DOHH2 (cell line): ENCODE data around the gene TMEM151B.
A peak's percentile ranks its signal among the peaks of the same experiment; 100 is the strongest.

Experiments
- H3F3A ChIP-seq: fragments of 200-600 bp; sonication (generic), shearing (Covaris generic); 2 replicates; pipeline ENCODE4 v1.6.0; 2016; ENCODE audit warnings: antibody characterized with exemption, mild to moderate bottlenecking; ENCODE audit not compliant: control insufficient read depth, insufficient read depth
- H3K27ac ChIP-seq: fragments of 200-600 bp; sonication (generic); 2 replicates; pipeline ENCODE4 v1.5.1; 2014; ENCODE audit warnings: low read depth, mild to moderate bottlenecking, low read length, moderate library complexity
- H3K27me3 ChIP-seq: fragments of 200-600 bp; sonication (generic); 2 replicates; pipeline ENCODE4 v1.6.1; 2014; ENCODE audit warnings: mild to moderate bottlenecking, low read length, mixed read lengths; ENCODE audit not compliant: control insufficient read depth
- H3K36me3 ChIP-seq: fragments of 200-600 bp; sonication (generic); 2 replicates; pipeline ENCODE4 v1.6.1; 2014; ENCODE audit warnings: mild to moderate bottlenecking, low read length, moderate library complexity, mixed read lengths; ENCODE audit not compliant: control insufficient read depth
- H3K4me1 ChIP-seq: fragments of 200-600 bp; sonication (generic); 2 replicates; pipeline ENCODE4 v1.6.1; 2014; ENCODE audit warnings: mild to moderate bottlenecking, low read length, mixed read lengths; ENCODE audit not compliant: control insufficient read depth
- H3K4me2 ChIP-seq: fragments of 200-600 bp; sonication (generic); 2 replicates; pipeline ENCODE4 v1.6.0; 2014; ENCODE audit warnings: mild to moderate bottlenecking, low read length, moderate library complexity
- H3K4me3 ChIP-seq: fragments of 200-600 bp; sonication (generic); 2 replicates; pipeline ENCODE4 v1.5.1; 2014; ENCODE audit warnings: mild to moderate bottlenecking, low read length, mixed read lengths
- H3K79me2 ChIP-seq: fragments of 200-600 bp; sonication (generic); 2 replicates; pipeline ENCODE4 v1.6.1; 2014; ENCODE audit warnings: mild to moderate bottlenecking, low read length, mixed read lengths; ENCODE audit not compliant: control insufficient read depth
- H3K9me2 ChIP-seq: fragments of 200-600 bp; sonication (generic); replicated peaks from 2 replicates; pipeline ENCODE4 v1.6.1; 2014; ENCODE audit warnings: mild to moderate bottlenecking, low read length, mixed read lengths; ENCODE audit not compliant: control insufficient read depth
- H3K9me3 ChIP-seq: fragments of 200-600 bp; sonication (generic); 2 replicates; pipeline ENCODE4 v1.6.1; 2014; ENCODE audit warnings: antibody characterized with exemption, low read length, mixed read lengths; ENCODE audit not compliant: control insufficient read depth, insufficient read depth
- H4K20me1 ChIP-seq: fragments of 200-600 bp; sonication (generic); 2 replicates; pipeline ENCODE4 v1.6.0; 2014; ENCODE audit warnings: low read depth, mild to moderate bottlenecking, antibody characterized with exemption, low read length, moderate library complexity; ENCODE audit not compliant: control insufficient read depth, insufficient read depth
- CTCF ChIP-seq: fragments of 200-600 bp; sonication (generic); IDR thresholded peaks from one replicate; pipeline ENCODE4 v1.5.1; 2014; ENCODE audit warnings: antibody characterized with exemption, mild to moderate bottlenecking, low read depth, low read length; ENCODE audit not compliant: poor library complexity, severe bottlenecking
- EZH2phosphoT487 ChIP-seq: fragments of 200-600 bp; sonication (generic); IDR thresholded peaks from 2 replicates; pipeline ENCODE4 v1.6.1; 2017; ENCODE audit warnings: borderline replicate concordance, mild to moderate bottlenecking, antibody characterized with exemption, low read length, moderate library complexity, mixed read lengths

Gene TMEM151B

GRCh38 chr6:44269921-44270525 lies at the start of gene TMEM151B:
Gene TMEM151B (plus strand): TSS chr6:44270450. CDS start chr6:44270743, 293 bp downstream.
- Histone ChIP-seq H3K27ac (no peak within 1 kb of the TSS), H3K9me2 (no peaks in the 10 kb centered on the region), H4K20me1 (no peaks in the 10 kb centered on the region), H3K4me2 (peak within 1 kb of the TSS; percentile 57), H3K79me2 (peaks cover 2% of the 10 kb centered on the region), H3F3A (peaks cover 13% of the 10 kb centered on the region), H3K36me3 (peaks cover 2% of the 10 kb centered on the region; the same call in 1 of the 2 replicates), H3K4me3 (peak within 1 kb of the TSS; percentile 46), H3K4me1 (peaks cover 37% of the 10 kb centered on the region), H3K9me3 (no peaks in the 10 kb centered on the region), H3K27me3 (peaks cover 55% of the 10 kb centered on the region)
- no peak for TF ChIP-seq CTCF
- peak; percentile 58; the same call in 1 of the 2 replicates for TF ChIP-seq EZH2phosphoT487

DNA sequence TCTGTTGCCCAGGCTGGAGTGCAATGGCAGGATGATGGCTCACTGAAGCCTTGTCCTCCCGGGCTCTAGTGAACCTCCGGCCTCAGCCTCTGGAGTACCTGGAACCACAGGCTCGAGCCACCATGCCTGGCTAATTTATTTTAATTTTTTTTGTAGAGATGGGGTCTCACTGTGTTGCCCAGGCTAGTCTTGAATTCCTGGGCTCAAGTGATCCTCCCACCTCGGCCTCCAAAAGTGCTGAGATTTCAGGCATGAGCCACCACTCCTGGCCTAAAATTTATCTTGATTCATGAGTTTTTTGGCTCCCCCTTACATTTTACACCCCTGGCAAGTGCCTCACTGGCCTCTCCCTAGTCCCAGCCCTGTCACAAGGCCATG lies 49.3 kb upstream of the TMEM151B start:
- Histone ChIP-seq H3K9me2 (no peaks in the 10 kb centered on the region), H3K4me1 (peaks cover 76% of the 10 kb centered on the region), H3K27me3 (no peaks in the 10 kb centered on the region), H3F3A (peaks cover 22% of the 10 kb centered on the region), H3K27ac (peak overlapping the region; percentile 47), H3K4me3 (no peak overlapping the region), H3K9me3 (no peaks in the 10 kb centered on the region), H3K79me2 (peaks cover 23% of the 10 kb centered on the region), H3K4me2 (peak overlapping the region; percentile 19), H4K20me1 (peaks cover 5% of the 10 kb centered on the region; the same call in 1 of the 2 replicates), H3K36me3 (peaks cover 11% of the 10 kb centered on the region)
- TF ChIP-seq EZH2phosphoT487 (no peak), CTCF (no peak)

GRCh38 chr6:44221291-44221960 lies 48.8 kb upstream of the TMEM151B start:
- Histone ChIP-seq H3K9me2 (no peaks in the 10 kb centered on the region), H3K36me3 (peaks cover 16% of the 10 kb centered on the region), H3K4me2 (peak overlapping the region; percentile 19), H3K9me3 (no peaks in the 10 kb centered on the region), H3K27ac (peak overlapping the region; percentile 47), H3K4me1 (peaks cover 81% of the 10 kb centered on the region), H3K27me3 (no peaks in the 10 kb centered on the region), H4K20me1 (peaks cover 11% of the 10 kb centered on the region; the same call in 1 of the 2 replicates), H3F3A (peaks cover 22% of the 10 kb centered on the region), H3K4me3 (no peak overlapping the region), H3K79me2 (peaks cover 29% of the 10 kb centered on the region)
- TF ChIP-seq EZH2phosphoT487 (no peak), CTCF (peak; percentile 91)
